ENCODE data around the gene HSPA8.
"Not testable (repeated sequence)": the region's sequence is repeated elsewhere in the genome, so short reads cannot be mapped to it uniquely, and the experiment has no call there.

HSPA8 gene

GRCh38 chr11:123072332-123072761, 10.4 kb upstream of the HSPA8 start:
- DNase-seq (ENCODE audit: low read depth in 2 of 2), result no peak

GRCh38 chr11:123069908-123070821, 8.2 kb upstream of the HSPA8 start:
- DNase-seq (ENCODE audit: low read depth in 2 of 2), result no peak

GRCh38 chr11:123065621-123066020, 3.7 kb upstream of the HSPA8 start:
- DNase-seq (ENCODE audit: low read depth in 2 of 2), result no peak

GRCh38 chr11:123063826-123064657, 2.1 kb upstream of the HSPA8 start:
- no peak for DNase-seq (ENCODE audit: low read depth in 2 of 2)

GRCh38 chr11:123062892-123063825, 1.2 kb upstream of the HSPA8 start:
- no peak for DNase-seq (ENCODE audit: low read depth in 2 of 2)

GRCh38 chr11:123062158-123062891, 389 bp upstream of the HSPA8 start:
- peak; percentile 99 for DNase-seq (ENCODE audit: low read depth in 2 of 2)

- no peak for DNase-seq (ENCODE audit: low read depth in 2 of 2)
These were observed 1.5 kb downstream of the HSPA8 start for GRCh38 chr11:123060277-123061000.

- DNase-seq (ENCODE audit: low read depth in 2 of 2), result not testable (repeated sequence)
These were observed 2.7 kb downstream of the HSPA8 start for GRCh38 chr11:123059041-123059920.

GRCh38 chr11:123057661-123058305, 4.2 kb downstream of the HSPA8 start:
- no peak for DNase-seq (ENCODE audit: low read depth in 2 of 2)

- no peak for DNase-seq (ENCODE audit: low read depth in 2 of 2)
These were observed 5.0 kb downstream of the HSPA8 start for GRCh38 chr11:123056835-123057491.

GRCh38 chr11:123055191-123055901, 6.6 kb downstream of the HSPA8 start:
- DNase-seq (ENCODE audit: low read depth in 2 of 2), result no peak

GRCh38 chr11:123054301-123055065, 7.5 kb downstream of the HSPA8 start:
- no peak for DNase-seq (ENCODE audit: low read depth in 2 of 2)

- no peak for DNase-seq (ENCODE audit: low read depth in 2 of 2)
These were observed 8.8 kb downstream of the HSPA8 start for GRCh38 chr11:123052901-123053721.

GRCh38 chr11:123051634-123052033, 10.3 kb downstream of the HSPA8 start:
- no peak for DNase-seq (ENCODE audit: low read depth in 2 of 2)

- no peak for DNase-seq (ENCODE audit: low read depth in 2 of 2)
These were observed 10.8 kb downstream of the HSPA8 start for GRCh38 chr11:123051146-123051545.

- no peak for DNase-seq (ENCODE audit: low read depth in 2 of 2)
These were observed 14.0 kb downstream of the HSPA8 start for GRCh38 chr11:123047947-123048293.

Measured in stimulated activated CD4-positive, alpha-beta T cell treated with anti-CD3 and anti-CD28 coated beads, Interleukin-4, amount 100 ng/mL, for 48 hours (primary cell).